ENCODE results near the gene PSMD3.
A peak's percentile ranks its signal among the peaks of the same experiment; 100 is the strongest.

The PSMD3 gene

GRCh38 chr17:40021451-40021971 is 40.9 kb downstream of the PSMD3 start:
- DNase-seq (ENCODE audit: extremely low read depth, low read depth) = peak; percentile 72
- TF ChIP-seq, protein P1, sequence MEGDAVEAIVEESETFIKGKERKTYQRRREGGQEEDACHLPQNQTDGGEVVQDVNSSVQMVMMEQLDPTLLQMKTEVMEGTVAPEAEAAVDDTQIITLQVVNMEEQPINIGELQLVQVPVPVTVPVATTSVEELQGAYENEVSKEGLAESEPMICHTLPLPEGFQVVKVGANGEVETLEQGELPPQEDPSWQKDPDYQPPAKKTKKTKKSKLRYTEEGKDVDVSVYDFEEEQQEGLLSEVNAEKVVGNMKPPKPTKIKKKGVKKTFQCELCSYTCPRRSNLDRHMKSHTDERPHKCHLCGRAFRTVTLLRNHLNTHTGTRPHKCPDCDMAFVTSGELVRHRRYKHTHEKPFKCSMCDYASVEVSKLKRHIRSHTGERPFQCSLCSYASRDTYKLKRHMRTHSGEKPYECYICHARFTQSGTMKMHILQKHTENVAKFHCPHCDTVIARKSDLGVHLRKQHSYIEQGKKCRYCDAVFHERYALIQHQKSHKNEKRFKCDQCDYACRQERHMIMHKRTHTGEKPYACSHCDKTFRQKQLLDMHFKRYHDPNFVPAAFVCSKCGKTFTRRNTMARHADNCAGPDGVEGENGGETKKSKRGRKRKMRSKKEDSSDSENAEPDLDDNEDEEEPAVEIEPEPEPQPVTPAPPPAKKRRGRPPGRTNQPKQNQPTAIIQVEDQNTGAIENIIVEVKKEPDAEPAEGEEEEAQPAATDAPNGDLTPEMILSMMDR (IDR thresholded peaks at IDR 0.05; ENCODE audit: low read depth, low read length, missing control alignments) = no peak

DNA sequence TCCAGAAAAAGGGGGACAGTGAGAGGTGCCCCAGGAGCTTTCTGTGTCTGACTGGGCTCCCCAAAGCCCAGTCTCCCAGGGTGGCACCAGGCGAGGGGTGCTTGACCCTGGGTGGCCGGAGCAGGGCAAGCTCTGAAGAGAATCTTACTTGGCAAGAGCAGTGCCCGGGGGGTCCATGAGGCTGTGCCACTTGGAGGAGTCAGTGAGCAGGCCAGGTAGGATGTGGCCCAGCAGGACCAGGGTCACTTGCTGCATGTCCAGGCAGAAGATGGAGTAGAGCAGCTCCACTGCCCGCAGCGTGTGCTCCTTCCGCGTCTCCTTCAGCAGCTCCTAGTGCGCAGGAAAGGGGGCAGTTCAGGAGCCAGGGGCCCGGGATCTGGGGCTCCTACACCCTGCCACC is 41.9 kb downstream of the PSMD3 start:
- no peak overlapping the region for H3K4me3 ChIP-seq (replicated peaks; ENCODE audit: low read depth, low read length)
- DNase-seq (ENCODE audit: extremely low read depth, low read depth) = no peak
- TF ChIP-seq, protein P1 (IDR thresholded peaks at IDR 0.05; ENCODE audit: low read depth, low read length, missing control alignments) = no peak

More at GRCh38 chr17:40021451-40021971, 40.9 kb downstream of the PSMD3 start:
- H3K4me3 ChIP-seq (replicated peaks; ENCODE audit: low read depth, low read length) = no peak overlapping the region

DNA sequence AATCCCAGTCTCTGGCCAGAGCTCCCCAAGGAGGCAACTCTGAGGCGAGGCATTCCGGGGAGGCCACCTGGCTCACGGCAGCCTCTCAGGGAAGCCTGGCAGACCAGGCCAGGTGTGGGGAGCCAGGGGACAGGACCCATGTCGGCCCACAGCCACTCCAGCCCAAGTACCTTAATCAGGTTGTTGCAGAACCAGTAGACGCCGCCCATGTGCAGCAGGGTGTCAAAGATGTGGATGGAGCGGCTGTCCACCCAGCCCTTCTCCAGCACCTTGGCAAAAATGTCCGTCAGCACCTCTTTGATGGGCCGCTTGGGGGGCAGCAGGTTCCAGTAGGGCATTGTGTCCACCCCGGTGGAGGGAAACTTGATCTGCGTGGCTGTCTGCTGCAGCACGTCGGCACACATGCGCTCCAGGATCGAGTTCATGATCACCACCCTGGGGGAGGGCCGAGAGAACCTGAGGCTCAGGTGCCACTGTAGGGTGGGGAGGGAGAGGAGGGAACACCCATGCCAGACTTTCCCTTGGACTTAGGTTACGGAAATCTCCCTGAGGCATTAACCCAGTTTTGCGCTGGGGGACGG is 42.4 kb downstream of the PSMD3 start:
- DNase-seq (ENCODE audit: extremely low read depth, low read depth) = no peak
- TF ChIP-seq, protein P1 (IDR thresholded peaks at IDR 0.05; ENCODE audit: low read depth, low read length, missing control alignments) = no peak
- no peak overlapping the region for H3K4me3 ChIP-seq (replicated peaks; ENCODE audit: low read depth, low read length)

DNA sequence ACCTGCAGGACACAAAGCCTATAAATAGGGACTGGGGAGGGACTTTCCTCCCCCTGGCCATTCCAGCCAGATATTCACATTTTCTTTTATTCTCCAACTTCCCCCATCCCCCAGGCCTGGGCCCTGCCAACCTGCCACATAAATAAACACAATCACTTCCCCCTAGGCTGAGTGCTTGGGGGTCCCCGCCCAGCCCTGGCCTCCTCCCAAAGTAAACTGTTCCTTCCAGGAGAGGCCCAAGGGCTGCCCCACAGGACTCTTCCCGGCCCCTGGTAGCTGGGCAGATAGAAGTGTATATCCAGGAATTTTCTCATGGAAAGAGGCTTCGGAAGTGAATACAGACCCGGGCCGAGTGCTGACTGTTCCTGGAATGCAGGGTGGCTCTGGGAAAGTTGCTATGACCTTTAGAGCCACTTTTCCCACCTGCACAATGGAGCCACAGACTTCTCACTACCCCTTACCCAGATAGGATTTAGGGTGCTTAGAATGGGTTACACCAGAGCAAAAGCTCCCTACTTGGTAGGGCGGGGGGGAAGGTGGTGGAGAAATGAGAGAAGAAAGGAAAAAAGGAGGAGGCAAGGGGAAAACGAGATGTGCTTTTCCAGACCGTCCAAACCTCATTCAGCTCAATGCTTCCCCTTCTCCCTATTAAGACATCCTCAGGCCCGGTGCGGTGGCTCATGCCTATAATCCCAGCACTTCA is 43.1 kb downstream of the PSMD3 start:
- no peak for DNase-seq (ENCODE audit: extremely low read depth, low read depth)
- no peak overlapping the region for H3K4me3 ChIP-seq (replicated peaks; ENCODE audit: low read depth, low read length)
- TF ChIP-seq, protein P1 (IDR thresholded peaks at IDR 0.05; ENCODE audit: low read depth, low read length, missing control alignments) = no peak

DNA sequence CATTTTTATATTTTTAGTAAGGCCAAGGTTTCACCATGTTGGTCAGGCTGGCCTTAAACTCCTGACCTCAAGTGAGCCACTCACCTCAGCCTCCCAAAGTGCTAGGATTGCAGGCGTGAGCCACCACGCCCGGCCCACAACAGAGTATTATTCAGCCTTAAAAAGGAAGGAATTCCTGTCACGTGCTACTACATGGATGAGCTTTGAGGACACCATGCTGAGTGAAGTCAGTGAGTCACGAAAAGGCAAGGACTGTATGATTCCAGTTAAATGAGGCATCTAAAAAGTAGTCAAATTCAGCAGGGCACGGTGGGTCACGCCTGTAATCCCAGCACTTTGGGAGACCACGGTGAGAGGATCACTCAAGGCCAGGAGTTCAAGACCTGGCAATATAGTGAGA is 44.3 kb downstream of the PSMD3 start:
- TF ChIP-seq, protein P1 (IDR thresholded peaks at IDR 0.05; ENCODE audit: low read depth, low read length, missing control alignments) = no peak
- DNase-seq (ENCODE audit: extremely low read depth, low read depth) = no peak

GRCh38 chr17:40025559-40025958 is 45.0 kb downstream of the PSMD3 start:
- TF ChIP-seq, protein P1 (IDR thresholded peaks at IDR 0.05; ENCODE audit: low read depth, low read length, missing control alignments) = no peak
- H3K4me3 ChIP-seq (replicated peaks; ENCODE audit: low read depth, low read length) = no peak overlapping the region
- DNase-seq (ENCODE audit: extremely low read depth, low read depth) = no peak

More for the DNA sequence above, 44.3 kb downstream of the PSMD3 start:
- no peak overlapping the region for H3K4me3 ChIP-seq (replicated peaks; ENCODE audit: low read depth, low read length)
